Loucy (cell line): ENCODE data around the gene GIMAP5.

ENCODE experiments used
- CTCF ChIP-seq: fragments of 200-600 bp; sonication (generic); conservative IDR thresholded peaks from 2 replicates; pipeline ENCODE4 v1.5.1; 2014; ENCODE audit warnings: mild to moderate bottlenecking, antibody characterized with exemption, low read length
- EZH2phosphoT487 ChIP-seq: fragments of 200-600 bp; IDR thresholded peaks from 2 replicates; pipeline ENCODE4 v1.6.1; 2018; ENCODE audit warnings: antibody characterized with exemption, mild to moderate bottlenecking, moderate library complexity, borderline replicate concordance

DNA sequence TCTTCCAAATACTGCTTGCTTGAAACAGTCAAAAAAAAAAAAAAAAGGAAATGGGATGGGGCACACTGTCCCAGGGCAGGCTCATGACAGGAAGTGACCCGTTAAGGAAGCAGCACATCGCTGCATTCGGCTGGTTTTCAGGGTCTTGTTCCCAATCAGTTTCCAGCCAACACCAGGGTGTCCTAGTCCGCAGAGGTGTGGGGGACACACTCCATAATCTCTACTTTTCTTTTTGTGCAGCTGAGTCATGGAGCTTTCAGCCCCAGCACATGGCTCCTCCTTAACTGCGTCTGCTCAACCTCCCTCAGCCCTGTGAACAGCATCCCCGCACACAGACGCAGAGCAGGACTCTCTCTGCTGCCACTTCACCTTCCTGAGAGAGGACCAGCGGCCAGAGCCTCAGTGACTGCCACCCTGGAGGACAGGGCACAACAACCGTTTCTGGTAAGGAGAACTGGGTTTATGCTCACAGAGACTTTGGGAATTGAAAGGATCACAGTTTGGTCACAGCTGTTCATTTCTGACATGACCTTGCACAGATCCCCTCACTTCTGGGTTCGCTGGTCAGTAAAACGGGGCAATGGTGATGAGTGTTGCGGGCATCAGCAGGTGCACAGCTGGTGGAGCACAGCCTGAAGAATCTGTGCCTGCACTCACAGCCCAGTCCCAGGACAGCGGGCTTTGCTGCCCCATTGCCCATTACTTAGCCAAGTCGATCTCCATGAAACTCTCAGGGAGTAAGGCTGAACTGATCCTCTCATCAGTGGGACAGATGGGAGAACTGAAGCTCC is at the start of gene GIMAP5:
- no peak for TF ChIP-seq CTCF
- TF ChIP-seq EZH2phosphoT487 = no peak
